PFSK-1 (cell line): ENCODE results near the gene PAIP2B.

Experiments
- FOXP2 ChIP-seq: optimal IDR thresholded peaks from 2 replicates; pipeline ENCODE3; 2011; ENCODE audit warnings: borderline replicate concordance, control low read depth, inconsistent platforms; ENCODE audit not compliant: insufficient read depth; ENCODE audit errors: extremely low read length, extremely low read depth
- POLR2AphosphoS5 ChIP-seq: IDR thresholded peaks from 2 replicates; pipeline ENCODE4 v1.6.1; 2012; ENCODE audit warnings: low read depth, mild to moderate bottlenecking, control low read depth, low read length, moderate library complexity
- SIN3A ChIP-seq: IDR thresholded peaks from 2 replicates; pipeline ENCODE4 v1.6.1; 2012; ENCODE audit warnings: mild to moderate bottlenecking, low read length, moderate library complexity, borderline replicate concordance; ENCODE audit not compliant: insufficient read depth
- TAF1 ChIP-seq: IDR thresholded peaks from 2 replicates; pipeline ENCODE4 v1.6.1; 2012; ENCODE audit warnings: low read length, control low read depth, borderline replicate concordance; ENCODE audit not compliant: insufficient read depth
- TF ChIP-seq, protein P1 (sequence below), 2 experiments: IDR thresholded peaks; 2 replicates each; pipeline versions ENCODE4 v1.6.1 to v1.8.0; 2011 to 2012; ENCODE audit warnings: low read depth in 2 of 2, low read length in 2 of 2, control low read depth in 1 of 2, inconsistent platforms in 1 of 2, mild to moderate bottlenecking in 1 of 2, moderate library complexity in 1 of 2; ENCODE audit not compliant: insufficient read depth in 1 of 2

The PAIP2B gene

DNA sequence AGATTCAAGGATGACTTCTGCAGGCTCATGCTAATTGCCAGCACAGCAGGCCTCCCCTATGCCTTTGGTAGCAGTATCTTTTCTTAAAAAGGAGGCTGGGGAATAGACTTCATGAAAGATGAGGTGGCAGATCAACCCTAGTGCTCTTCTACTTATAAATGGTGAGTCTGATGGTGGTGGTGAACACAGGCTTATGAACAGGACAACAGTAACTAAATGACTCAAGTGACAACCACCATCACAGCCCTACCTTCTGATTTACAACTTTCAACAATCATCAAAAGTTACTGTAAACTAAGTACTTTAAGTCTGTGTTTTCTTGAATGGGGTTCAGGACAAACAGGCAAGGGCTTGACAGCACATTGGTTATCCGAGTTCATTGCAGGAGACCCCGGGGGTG, 39.3 kb downstream of the PAIP2B start:
- TF ChIP-seq SIN3A (no peak), FOXP2 (no peak), TAF1 (no peak)
- TF ChIP-seq, protein P1, sequence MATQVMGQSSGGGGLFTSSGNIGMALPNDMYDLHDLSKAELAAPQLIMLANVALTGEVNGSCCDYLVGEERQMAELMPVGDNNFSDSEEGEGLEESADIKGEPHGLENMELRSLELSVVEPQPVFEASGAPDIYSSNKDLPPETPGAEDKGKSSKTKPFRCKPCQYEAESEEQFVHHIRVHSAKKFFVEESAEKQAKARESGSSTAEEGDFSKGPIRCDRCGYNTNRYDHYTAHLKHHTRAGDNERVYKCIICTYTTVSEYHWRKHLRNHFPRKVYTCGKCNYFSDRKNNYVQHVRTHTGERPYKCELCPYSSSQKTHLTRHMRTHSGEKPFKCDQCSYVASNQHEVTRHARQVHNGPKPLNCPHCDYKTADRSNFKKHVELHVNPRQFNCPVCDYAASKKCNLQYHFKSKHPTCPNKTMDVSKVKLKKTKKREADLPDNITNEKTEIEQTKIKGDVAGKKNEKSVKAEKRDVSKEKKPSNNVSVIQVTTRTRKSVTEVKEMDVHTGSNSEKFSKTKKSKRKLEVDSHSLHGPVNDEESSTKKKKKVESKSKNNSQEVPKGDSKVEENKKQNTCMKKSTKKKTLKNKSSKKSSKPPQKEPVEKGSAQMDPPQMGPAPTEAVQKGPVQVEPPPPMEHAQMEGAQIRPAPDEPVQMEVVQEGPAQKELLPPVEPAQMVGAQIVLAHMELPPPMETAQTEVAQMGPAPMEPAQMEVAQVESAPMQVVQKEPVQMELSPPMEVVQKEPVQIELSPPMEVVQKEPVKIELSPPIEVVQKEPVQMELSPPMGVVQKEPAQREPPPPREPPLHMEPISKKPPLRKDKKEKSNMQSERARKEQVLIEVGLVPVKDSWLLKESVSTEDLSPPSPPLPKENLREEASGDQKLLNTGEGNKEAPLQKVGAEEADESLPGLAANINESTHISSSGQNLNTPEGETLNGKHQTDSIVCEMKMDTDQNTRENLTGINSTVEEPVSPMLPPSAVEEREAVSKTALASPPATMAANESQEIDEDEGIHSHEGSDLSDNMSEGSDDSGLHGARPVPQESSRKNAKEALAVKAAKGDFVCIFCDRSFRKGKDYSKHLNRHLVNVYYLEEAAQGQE (IDR thresholded peaks at IDR 0.05; ENCODE audit: insufficient read depth in 1 of 2, low read depth in 2 of 2, low read length in 2 of 2): no peak

DNA sequence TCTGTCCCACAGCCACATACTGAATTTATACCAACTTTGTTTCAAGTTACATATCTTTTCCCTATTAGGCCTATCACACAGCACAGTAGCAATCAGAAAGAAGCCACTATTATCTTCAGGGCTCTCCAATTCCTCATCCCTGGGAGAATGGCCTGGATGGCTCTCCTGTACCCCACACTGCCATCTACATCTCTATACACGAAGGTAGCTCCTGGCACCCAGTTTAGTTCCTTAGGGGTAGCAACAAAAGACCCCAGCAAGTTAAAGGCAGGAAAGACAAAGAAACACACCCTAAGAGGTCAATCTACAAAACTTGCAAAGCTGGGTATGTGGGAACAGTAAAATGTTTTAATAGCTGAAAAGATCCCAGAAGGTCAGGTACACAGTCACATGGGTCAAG, 39.9 kb downstream of the PAIP2B start:
- no peak for TF ChIP-seq FOXP2
- TF ChIP-seq POLR2AphosphoS5: no peak

DNA sequence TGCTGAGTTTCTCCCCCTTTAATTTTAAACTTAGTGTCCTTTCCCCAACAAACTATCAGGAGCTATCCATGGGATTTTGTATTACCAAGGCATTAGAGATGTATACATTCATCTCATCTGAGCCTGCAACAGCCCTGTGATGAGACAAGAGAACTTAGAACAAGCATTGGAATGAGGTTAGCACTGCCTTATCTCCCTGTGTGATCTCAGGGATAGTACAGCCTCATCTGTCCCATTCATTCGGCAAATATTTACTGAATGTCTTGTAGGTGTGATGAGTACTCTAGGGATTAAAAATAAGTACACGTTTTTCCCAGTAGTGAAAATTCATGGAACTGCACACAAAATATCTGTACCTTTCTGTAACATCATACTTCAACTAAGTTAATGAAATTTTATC, 45.6 kb downstream of the PAIP2B start:
- TF ChIP-seq POLR2AphosphoS5 (no peak), FOXP2 (no peak), TAF1 (no peak)

DNA sequence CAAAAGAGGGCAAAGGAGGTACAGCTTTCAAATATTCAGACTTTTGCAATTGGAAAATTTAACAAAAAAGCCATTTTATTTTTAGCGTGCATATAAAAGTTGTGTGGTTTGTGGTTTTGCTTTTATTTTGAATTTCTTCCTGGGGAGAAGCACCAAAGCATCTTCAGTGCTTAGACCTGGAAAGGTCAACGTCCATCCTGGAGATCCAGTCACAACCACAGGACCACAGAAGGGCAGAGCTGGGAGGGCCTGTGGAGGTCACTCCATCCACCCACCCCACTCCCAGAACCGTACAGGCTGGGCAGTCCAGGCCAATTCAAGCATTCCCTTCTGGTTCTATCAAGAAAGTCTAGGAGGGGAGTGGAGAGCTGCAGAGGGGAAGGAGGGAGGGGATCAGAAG, 52.7 kb downstream of the PAIP2B start:
- TF ChIP-seq SIN3A (no peak), POLR2AphosphoS5 (no peak), FOXP2 (no peak), TAF1 (no peak)
- TF ChIP-seq, protein P1 (IDR thresholded peaks at IDR 0.05; ENCODE audit: insufficient read depth in 1 of 2, low read depth in 2 of 2, low read length in 2 of 2): no peak

DNA sequence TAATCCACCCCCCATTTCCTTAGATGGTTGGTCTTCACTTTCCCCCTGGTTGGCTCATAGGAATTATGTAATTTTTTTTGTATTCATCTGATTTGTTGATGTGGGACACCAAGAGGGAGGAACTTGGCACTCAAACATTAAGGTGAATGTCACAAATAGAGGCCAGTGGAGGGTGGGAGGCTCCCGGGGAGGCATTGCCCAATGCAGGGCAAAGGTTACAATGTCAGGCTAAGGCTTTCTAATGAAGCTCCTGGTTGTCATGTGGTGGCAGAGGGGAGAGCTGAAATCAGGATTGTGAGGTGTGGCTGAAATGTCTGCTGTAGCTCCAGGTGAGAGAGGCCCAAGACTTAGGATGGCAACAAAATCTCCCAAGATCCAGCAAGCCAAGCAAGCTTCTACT, 53.8 kb downstream of the PAIP2B start:
- no peak for TF ChIP-seq POLR2AphosphoS5
- TF ChIP-seq SIN3A: no peak
- no peak for TF ChIP-seq FOXP2
- TF ChIP-seq, protein P1 (IDR thresholded peaks at IDR 0.05; ENCODE audit: insufficient read depth in 1 of 2, low read depth in 2 of 2, low read length in 2 of 2): no peak

DNA sequence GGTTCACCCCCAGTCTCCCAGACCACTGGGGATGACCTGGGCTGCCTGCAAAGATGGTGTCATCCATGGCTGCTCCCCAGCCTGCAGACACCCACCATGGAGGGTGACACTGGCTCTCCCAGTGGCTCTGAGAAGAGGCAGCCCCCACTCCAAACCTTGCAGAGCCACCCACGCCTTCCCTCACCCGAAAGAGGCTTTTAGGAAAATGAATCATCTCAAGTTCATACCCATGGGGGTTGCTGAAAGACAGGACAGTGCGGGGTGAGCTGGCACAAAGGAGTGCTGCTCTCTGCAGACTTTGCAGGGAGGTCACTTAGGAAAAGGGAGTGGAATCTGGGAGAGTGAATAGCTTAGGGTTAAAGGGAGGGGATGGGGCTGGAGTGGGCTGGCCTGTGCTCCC, 60.1 kb downstream of the PAIP2B start:
- TF ChIP-seq, protein P1 (IDR thresholded peaks at IDR 0.05; ENCODE audit: insufficient read depth in 1 of 2, low read depth in 2 of 2, low read length in 2 of 2): no peak
- TF ChIP-seq POLR2AphosphoS5 (no peak), SIN3A (no peak)
